ENCODE measurements around the gene TMEM184A.
"Not testable (repeated sequence)": the region's sequence is repeated elsewhere in the genome, so short reads cannot be mapped to it uniquely, and the experiment has no call there.

TMEM184A gene

GRCh38 chr7:1588978-1589377, 33.0 kb upstream of the TMEM184A start:
- DNase-seq = no peak

- DNase-seq = no peak
Measured at GRCh38 chr7:1587738-1588137, 31.7 kb upstream of the TMEM184A start.

DNA sequence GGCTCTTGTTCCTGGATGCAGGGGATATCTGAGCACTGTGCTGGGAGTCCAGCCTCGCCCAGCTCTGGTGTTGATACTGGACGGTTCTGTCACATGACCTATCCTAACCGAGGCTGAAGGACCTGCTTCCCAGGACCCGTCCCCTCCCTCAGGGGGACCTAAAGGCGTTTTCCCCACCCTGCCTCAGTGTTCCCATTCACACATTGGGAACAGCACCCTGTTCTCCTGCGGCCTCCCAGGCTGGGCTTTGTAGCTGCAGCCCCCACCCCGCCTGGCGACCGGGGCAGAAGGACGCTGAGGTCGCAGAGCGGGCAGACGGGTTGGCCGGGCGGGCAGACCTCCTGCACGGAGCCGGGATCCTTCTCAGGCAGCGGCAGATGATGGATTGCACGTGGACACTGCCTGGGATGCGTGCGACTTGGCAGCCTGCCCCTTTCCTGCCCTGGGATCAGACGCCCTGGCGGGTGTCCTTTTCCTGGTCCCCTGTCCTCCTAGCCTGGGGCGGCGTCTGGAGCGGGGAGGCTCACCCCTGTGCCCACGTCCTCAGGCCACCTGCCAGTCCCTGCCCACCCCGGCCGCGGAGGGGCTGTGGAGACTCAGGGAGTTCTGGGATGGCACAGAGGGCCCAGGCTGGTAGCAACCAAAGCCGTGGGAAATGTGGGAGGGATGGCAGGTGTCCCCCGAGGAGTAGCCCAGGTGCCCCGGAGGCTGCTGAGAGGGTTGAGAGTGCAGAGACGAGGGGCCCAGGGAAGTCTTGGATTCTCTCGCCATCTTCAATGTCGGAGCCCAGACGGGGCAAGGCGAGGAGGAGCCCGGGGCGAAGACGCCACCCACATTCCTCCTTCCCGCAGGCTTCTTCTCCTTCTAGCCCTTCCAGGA, 31.1 kb upstream of the TMEM184A start:
- no peak for DNase-seq

- DNase-seq = no peak
Measured at GRCh38 chr7:1586126-1586826, 30.3 kb upstream of the TMEM184A start.

GRCh38 chr7:1585142-1585981, 29.4 kb upstream of the TMEM184A start:
- DNase-seq = no peak

- no peak for DNase-seq
Measured at GRCh38 chr7:1584700-1585099, 28.7 kb upstream of the TMEM184A start.

GRCh38 chr7:1583241-1583930, 27.4 kb upstream of the TMEM184A start:
- DNase-seq = not testable (repeated sequence)

- no peak for DNase-seq
Measured at GRCh38 chr7:1580422-1581030, 24.5 kb upstream of the TMEM184A start.

- DNase-seq = peak; percentile 62
Measured at GRCh38 chr7:1579481-1580421, 23.7 kb upstream of the TMEM184A start.

DNA sequence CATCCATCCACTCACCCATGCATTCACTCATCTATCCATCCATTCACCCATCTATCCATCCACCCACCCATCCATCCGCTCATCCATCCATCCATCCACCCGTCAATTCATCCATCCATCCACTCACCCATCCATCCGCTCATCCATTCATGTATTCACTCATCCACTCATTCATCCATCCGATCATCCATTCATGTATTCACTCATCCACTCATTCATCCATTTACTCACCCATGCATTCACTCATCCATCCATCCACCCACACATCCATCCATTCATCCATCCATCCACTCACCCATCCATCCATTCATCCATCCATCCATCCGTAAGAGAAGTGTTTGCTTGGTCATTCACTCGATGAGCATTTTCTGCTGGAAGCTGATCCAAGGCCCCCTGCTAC, 22.5 kb upstream of the TMEM184A start:
- no peak for DNase-seq

DNA sequence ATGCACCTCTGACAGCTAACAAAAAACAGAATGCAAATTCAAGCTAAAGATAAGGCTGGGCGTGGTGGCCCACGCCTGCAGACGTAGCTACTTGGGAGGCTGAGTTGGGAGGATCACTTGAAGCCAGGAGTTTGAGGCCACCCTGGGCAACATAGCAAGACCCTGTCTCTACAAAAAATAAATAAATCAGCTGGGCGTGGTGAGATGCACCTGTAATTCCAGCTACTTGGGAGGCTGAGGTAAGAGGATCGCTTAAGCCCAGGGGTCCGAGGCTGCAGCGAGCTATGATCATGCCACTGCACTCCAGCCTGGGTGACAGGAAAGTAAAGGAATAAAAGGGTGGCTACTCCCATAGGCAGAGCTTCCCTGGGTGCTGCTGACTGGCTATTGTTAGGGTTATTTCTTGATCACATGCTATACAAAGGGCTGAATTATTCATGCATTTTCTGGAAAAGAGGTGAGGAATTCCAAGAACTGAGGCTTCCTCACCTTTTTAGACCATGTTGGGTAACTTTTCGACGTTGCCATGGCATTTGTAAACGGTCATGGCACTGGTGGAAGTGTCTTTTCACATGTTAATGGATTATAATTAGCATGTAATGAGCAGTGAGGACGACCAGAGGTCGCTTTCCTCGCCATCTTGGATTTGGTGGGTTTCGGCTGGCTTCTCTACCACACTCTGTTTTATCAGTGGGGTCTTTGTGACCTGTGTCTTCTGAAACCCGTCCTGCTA, 20.7 kb upstream of the TMEM184A start:
- DNase-seq = no peak

DNA sequence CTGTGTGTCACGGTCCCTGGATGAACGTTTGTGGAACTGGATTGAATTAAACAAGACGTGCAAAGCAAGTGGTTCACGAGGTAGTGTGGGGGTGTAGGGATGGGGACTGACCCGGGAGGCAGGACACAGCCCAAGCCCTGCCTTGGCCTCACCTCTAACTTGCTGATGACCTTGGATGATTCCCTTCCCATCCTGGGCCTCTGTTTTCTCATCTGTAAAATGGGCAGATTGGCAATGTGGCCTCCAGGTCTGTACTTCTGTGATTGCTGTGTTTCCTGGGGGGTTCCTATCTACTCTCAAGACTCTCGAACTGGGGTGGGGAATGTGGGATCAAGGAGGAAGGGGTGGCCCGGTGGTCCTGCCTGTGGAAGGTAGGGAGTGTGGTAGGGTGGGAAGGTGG, 19.8 kb upstream of the TMEM184A start:
- DNase-seq = no peak

- DNase-seq = no peak
Measured at GRCh38 chr7:1572111-1572822, 16.3 kb upstream of the TMEM184A start.

DNA sequence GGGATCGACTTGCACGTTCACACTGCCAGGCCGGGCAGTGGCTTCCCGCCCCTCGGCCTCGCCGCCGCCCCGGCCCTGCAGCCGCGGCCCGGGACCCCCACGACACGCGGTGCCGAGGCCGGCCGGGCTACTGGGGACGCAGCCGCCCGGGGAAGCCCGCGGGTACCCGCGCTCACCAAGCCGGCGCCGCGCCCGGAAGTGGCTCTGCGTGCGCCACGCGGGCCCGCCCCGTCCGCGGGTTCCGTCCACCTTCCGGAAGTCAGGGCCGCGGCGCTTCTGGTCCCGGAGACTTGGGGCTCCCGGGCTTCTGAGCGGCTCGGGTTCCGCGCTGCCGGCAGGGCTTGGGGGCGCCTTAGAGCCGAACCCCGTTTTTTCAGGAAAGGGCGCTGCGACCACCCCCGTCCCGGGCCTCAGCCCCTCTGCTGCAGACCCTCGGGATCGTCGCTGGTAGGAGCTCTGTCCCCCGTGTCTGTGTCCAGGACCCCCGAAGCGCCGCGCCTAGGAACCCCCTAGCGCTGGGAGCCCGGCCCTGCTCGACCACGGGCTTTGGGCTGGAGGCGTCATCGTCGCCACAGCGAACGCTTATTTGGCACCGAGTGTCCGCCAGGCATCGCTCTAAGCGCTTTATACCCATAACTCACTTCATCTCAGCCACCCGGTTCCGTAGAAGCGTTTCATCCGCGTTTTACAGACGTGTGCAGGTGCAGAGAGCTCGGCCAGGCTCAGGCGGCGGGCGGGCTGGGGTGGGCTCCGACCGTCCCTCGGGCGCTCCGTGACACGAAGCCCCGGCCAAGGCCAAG, 14.0 kb upstream of the TMEM184A start, which contains the start of gene PSMG3:
Gene PSMG3 (minus strand): TSS at position 200 of the 800 bp plus-strand sequence. CDS start 693 bp downstream, outside the sequence.
- DNase-seq = peak; percentile 80

DNA sequence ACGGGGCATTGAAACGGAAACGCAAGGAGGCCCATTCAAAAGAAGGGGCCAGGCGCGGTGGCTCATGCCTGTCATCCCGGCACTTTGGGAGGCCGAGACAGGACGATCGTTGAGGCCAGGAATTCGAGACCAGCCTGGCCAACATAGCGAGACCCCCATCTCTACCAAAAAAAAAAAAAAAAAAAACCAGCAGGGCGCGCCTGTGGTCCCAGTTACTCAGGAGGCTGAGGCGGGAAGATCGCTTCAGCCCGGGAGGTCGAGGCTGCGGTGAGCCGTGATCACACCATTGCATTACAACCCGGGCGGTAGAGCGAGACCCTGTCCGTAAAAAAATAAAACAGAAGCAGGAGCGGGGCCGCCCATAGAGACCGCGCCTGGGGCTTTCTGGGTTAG, 13.4 kb upstream of the TMEM184A start:
- no peak for DNase-seq

DNA sequence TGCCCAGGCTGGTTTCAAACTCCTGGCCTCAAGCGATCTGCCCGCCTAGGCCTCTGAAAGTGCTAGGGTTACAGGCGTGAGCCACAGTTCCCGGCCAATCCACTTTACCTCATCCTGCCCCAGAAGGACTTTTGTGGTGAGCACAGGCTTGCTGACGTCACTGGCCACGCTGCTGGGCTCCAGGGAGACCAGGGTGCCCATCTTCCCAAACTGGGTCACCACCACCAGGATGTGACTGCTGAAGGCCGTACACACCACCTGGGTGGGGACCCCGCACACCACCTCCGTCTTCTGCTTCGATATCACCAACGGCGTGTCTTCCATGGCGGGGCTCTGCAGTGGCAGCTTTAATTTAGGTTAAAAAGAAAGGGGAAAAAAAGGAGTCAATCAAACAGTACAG, 13.0 kb upstream of the TMEM184A start:
- DNase-seq = no peak

- no peak for DNase-seq
Measured at GRCh38 chr7:1567896-1568510, 12.0 kb upstream of the TMEM184A start.

All from activated CD4-positive, alpha-beta T cell treated with anti-CD3 and anti-CD28 coated beads for 1 hour (primary cell).